NCI-H526 (cell line): Measurements from ENCODE around the gene GAMT.

ENCODE experiments used
- DNase-seq, 2 experiments: peaks; one replicate each; lab custom pipeline; 2025; lab: John Stamatoyannopoulos, UW

The GAMT gene

DNA sequence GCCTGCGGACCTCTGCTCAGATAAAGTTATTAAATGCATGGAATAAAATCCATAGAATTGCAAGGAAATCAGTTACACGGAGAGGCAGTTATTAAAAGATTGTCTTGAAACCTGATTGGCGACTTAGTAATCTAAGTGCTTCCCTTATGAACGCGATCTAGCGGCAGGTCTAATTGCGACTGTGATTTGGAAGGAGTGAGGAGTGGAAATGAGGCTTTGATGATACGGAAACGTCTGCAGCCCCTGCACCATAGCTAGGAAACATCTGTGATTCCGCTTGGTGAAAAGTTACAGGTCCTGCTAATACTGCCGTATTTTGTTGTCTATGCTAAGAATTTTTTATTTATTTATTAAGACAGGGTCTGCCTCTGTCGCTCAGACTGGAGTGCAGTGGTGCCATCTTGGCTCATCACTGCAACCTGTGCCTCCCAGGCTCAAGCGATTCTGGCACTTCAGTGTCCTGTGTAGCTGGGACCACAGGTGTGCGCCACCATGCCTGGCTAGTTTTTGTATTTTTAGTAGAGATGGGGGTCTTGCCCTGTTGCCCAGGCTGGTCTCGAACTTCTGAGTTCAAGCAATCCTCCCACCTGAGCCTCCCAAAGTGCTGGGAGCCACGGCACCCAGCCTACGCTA lies 16.7 kb downstream of the GAMT start:
- no peak for DNase-seq

DNA sequence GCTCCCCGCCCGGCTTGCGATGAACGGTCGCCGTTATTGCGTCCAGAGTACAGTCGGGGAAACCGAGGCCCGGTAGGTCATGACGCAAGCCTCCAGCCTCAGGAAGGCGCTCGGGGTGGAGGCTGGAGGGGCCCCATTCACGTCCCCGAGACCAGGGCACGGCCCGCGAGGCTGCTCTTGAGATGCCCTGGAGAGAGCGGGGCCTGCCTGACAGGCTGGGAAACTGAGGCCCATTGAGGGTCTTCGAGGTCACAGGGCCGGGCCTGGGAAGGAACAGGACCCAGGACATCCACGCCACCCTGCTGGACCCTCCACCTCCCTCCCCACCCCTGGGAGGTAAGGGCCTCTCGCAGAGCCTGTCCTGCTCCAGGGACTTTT lies 17.3 kb downstream of the GAMT start:
- no peak for DNase-seq

DNA sequence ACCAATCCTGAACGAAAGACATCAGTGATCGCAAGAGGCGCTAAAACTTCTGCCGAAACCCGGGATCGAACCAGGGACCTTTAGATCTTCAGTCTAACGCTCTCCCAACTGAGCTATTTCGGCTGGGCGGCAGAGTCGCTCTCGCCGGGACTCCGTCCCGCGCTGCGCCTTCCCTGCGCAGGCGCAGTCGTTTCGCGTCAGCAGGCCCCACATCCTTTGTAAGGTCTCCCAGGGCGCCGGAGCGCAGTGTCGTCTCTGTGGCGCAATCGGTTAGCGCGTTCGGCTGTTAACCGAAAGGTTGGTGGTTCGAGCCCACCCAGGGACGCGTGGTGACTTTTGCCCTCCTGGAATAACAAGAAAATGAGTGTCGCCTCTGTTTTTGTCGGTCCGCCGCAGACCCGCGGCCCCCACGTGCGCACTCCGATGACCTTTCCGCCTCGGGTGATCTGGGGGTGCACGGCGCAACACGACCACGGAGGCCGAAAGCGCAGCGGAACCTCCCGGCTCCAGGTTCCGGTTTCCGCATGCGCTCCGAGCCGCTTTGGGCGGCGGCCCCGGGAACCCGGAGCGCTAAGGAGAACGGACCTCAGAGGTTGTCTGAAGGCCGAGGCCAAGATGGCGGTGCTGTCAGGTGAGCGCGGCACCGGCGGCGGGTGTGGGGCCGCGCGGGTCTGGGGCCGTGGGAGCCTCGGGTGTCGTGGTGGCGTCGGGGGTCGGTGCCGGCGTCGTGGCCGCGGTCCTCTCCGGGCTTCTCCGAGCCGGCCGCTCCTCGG lies 17.8 kb downstream of the GAMT start, which contains the start of gene NDUFS7:
Gene NDUFS7 (plus strand): TSS at position 596 of the 773 bp plus-strand sequence. CDS start 20 bp downstream, at position 616.
- DNase-seq, result peak; percentile 71 to 88

DNA sequence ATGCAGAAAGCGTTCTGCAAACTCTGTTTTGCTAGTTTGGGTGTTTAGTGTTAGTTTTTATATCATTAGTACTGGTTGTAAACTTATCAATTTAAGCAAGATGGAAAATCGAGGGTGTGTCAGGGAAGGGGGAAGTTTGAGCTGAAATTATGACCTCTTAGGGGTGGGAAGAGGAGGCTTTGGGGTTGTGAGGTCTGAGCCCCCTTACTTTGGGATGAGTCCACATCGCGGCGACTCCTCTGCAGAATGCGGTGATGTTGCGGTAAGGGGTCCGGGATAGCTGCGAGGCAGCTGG lies 18.4 kb downstream of the GAMT start:
- no peak for DNase-seq

DNA sequence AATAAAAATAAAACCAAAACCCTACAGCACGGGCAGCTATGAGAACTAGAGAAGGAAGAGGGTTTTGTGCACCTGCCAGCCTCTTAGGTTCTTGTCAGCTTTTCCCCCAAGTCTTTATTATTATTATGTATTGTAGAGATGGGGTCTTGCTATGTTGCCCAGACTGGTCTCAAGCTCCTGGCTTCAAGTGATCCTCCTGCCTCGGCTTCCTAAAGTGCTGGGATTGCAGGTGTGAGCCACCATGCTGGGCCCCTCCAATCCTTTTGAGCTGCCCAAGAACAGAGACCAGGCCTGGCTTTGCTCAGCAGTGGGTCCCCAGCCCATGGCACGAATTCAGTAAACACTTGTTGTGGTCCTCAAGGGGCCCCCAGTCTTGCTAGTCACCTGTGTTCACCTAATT lies 19.1 kb downstream of the GAMT start:
- no peak for DNase-seq

DNA sequence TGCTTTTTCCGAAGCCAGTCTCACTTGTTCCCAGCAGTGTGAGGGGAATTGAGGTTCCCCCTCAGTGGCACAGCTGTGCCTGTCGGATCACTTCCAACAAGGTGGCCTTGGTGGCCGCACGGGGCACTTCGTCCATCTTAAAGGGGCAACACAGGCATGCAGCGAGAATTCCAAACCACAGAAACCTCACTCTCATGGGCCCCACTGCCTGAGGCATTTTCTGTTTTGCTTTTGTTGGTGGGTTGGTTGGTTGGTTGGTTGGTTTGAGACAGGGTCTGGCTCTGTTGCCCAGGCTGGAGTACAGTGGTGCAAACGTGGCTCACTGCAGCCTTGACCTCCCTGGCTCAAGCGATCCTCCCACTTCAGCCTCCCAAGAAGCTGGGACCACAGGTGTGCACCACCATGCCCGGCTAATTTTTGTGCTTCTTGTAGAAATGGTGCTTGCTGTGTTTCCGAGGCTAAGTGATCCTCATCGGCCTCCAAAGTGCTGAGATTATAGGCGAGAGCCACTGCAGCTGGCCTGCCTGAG lies 21.3 kb downstream of the GAMT start:
- no peak for DNase-seq

DNA sequence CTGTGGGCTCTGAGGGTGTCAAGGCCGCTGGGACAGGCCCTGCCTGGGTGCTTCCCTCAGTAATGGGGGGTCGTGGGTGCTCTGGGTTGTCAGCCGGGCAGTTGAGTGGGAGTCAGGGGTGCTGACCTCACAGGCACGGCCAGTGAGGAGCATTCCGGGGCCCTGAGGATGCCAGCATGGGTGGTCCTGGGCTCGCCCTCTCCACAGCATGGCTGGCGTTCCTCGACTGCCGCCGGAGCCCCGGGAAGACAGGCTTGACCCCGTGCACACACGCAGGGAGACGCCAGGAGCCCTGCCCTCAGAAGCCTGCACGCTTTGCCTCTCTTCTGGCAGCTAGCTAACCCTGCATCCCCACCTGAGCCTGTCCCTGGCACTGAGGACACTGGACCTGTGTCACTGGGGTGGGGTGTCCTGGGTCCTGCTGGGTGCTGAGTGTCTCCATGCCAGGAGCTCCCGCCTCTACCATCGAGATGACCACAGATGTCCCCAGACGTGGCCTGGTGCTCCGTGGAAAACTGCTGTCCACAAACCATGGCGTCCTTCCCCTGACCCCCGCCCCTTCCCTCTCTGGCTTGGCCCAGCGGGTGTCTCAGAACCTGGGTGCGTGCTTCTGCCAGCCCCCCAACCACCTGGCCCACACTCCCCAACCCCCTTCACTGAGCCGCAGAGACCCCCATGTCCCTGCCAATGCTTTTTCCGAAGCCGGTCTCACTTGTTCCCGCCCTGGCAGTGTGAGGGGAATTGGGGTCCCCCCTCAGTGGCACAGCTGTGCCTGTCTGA lies 22.0 kb downstream of the GAMT start:
- no peak for DNase-seq

DNA sequence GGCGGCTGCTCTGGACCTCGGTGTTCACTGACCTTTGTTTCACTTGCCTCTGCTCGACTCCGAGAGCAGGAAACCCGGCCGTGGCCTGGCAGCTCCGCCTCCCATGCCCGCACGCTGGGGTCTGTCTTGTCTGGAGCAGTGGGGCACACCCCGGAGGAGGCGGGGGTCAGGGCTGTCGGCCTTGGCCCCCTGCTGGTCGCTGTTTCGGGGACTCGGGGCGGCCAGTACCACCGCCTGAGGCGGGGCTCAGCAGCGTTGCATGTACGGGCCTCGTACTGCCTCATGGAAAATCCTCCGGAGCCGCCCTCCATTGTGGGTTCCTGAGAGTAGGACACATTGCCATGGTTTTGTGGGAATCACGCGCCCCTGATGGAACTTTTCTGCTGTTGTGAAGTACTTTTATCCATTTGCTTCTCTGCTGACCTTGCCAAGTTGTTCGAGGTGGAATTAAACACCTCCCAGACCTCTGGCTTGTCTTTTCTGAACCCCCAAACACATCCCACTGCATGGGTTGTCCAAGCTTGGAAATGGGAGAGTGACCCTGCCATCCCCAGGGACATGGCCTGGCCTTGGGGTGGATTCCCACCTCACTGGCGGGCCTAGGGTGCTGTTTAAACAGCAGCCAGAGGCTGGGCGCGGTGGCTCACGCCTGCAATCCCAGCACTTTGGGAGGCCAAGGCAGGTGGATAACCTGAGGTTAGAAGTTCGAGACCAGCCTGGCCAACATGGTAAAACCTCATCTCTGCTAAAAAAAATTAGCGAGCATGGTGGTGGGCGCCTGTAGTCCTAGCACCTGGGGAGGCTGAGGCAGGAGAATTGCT lies 23.2 kb downstream of the GAMT start:
- DNase-seq, result no peak

DNA sequence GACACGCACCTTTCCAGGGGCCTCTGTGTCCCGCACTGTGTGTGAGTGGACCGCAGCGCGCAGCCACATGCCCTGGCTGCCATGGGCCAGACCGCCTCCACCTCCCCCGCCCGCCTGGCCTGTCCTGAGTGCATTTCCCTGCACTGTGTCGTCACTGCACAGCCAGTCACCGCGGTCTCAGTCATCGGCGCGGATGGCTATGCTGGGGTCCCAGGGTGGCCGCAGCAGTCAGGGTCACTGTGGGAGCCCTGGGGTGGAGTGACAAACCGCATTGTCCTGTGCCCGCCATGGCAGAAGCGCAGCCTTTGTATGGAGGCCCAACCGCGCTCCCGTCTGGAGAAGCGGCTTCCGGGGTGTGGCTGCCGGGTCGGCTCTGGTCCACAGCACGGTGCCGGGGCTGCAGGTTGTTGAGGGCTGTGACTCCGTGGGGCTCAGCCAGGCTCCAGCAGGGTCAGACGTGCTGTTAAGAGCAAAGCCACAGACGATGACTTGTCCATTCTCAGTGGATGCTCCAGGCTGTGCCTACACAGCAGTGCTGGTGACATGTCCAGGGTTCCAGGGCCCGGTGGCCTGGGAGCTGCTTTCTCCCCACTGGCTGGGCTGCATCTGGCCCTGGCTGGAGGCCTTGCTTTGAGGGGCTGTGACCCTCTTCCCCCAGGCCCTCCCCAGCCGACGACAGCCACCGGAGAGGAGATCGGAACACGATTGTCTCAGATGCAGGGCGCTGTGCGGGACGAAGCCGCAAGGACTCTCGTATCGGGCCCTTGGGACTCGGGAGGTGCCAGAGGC lies 24.0 kb downstream of the GAMT start:
- DNase-seq, result no peak

DNA sequence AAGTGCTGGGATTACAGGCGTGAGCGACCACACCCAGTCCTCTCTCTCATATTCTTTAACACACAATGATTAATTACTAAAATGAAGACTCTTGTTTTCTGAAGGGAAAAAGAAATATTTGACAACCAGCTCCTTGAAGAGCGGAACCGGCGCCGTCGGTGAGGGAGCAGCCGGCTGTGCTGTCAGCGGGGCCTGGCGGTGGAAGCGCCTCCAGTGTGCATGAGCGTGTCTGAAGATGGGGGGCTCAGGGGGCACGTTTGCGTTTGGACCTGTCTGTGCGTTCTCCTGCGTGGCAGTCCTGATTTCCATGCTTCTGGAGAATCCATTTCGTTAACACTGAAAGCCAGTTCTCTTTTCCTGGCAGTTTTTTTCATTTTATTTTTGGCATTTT lies 24.9 kb downstream of the GAMT start:
- no peak for DNase-seq

DNA sequence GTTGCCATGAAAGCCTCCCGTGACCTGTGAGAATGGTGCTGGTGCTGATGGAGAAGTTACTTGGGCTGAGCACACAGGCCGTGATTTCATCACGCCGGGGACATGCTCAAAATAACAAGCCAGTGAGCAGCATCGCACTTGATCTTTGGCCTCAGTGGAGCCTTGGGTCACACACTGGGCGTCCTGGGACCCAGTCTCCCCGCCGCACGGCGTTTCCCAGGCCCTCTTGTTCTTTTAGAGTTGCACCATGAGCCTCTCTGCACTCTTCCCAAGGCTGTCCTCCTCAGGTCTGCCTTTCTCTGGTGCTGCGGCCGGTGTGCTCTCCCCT lies 27.1 kb downstream of the GAMT start:
- DNase-seq, result no peak

DNA sequence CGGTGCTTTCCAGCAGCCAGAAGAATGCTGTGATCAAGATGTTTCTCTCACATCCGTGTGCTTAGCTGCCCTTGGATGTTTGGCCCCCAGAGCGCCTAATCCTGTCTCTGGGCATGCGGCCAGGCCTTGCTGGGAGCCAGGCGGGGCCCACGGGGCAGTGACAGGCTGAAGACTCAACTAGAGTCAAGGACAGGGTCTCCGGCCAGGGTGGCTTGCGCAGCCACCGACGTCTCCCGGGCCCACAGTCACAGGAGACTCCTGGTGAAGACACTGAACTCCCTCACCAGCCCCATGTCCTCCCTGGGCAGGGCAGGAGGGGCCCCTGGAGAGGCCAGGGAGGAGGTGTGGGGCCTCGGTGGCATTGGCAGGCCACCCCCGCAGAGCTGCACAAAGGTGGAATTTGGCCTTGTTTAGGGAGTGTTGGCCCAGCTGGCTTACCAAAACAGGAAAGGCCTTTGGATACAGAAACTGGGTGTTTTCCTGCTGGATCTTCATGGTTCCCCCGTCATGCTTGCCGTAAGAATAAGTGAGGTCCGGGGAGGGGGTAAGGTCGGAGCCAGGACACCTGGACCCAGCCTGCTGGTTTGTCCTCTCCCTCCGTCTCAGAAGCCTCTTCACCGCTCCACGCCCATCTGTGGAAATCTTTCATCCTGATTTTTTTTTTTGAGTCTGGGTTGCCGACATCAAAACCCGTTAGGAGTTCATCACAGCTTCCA lies 27.6 kb downstream of the GAMT start:
- no peak for DNase-seq

DNA sequence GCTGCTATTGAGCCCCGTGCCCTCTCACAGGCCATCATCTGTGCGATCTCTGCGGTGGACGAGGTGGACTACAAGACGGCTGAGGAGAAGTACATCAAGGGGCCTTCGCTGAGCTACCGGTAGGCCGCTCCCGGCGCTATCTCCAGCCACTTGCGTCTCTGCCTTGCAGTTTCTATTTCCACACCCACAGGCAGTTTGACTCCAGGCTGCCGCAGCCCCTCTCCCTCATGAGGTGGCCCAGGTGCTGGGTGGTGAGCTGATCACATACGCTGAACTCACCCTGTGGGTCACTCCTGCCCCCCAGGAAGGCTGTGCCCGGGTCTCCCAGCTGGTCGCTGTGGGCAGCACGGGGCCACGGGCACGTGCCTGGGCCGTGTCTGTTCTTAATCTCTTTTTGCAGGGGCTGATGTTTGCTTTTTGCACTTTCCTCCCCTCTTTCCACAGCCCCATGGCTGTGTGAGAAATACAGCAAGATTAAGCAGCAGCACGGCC lies 28.3 kb downstream of the GAMT start:
- no peak for DNase-seq

DNA sequence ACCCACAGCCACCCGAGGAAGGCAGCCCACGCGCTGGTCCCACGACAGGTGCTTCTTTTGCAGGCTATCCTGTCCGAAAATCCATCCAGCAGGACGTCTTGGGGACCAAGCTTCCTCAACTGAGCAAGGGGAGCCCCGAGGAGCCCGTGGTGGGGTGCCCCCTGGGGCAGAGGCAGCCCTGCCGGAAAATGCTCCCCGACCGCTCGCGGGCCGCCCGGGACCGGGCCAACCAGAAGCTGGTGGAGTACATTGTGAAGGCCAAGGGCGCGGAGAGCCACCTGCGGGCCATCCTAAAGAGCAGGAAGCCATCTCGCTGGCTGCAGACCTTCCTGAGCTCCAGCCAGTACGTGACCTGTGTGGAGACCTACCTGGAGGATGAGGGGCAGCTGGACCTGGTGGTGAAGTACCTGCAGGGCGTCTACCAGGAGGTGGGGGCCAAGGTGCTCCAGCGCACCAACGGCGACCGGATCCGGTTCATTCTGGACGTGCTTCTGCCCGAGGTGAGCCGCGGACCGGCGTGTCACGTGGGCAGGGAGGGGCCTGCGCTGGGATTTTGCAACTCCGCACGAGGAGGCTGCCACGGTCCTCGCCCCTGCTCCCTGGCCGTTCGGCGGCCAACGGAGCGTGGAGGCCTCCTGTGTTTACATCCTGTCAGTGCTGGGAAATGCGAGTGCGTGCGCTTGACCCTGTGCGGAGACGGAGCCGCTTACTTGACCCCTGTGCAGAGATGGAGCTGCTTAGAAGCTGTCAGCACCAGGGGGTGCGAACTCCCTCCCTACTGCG lies 30.6 kb downstream of the GAMT start:
- peak in 1 of 2 experiments; percentile 56 for DNase-seq

DNA sequence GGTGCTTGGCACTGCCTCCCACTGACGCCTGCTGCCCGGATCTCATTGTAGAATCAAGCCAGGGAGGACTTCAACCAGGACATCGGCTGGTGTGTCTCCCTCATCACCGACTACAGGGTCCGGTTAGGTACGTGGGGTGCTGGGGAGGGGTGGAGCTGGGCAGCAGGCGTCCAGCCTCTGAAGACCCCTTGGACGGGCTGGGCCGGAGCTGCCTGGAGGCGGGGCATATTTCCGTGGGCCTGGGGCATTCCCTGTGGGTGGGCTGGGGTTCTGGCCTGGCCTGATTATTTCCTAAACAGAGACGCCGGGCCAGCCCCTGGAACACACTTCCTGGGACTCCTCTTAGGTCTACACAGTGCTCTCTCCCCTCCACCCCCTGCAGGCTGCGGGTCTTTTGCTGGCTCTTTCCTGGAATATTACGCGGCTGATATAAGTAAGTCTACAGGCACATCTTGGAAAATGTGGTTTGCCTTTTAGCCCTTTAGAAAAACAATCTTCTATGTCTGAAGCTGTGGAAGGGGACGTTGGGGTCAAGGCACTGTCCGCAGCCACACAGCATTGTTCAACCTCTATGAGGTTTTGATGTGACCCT lies 32.0 kb downstream of the GAMT start:
- no peak for DNase-seq

DNA sequence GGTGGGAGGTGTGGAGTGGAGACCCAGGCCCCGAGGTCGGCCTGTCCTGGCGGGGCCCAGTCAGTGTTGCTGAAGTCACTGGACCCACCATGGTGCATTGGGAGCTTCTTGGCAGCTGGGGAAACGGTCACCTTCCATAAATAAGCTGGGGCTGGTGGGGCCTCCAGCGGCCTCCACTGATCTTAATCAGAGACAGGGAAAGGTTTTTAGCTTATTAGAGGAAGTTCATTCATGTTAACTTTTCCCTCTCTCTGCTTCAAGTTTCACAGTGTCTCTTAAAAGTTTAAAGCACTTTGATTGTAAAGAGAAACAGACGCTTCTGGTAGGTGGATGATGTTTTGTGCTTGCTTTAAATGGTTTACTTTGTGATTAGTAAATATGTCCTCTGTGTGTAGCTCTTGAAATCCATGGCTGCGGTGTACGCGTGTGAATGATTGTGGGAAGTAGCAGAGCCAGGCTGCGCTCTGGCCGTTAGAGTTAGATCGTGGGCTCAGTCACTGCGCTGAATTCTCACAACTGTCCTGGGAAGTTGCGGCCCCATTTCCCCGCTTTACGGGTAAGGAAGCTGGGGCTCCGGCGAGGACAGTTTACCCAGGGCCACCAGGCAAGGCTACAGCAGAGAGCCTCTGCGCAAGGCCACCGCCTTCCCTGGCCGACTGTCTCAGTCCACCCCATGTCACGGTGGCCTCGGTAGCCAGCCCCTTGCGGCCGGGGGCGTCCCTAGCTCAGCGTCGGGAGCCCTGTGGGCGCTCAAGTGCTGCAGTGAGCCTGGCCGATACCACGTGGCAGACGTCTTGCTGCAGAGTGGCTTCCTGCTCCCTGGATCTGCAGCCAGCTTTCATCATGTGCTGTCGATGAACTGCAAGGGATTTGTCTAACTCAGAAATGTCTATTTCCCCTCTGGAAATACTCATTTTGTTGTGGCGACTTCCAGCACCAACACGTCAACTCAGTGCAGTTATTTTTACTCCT lies 34.2 kb downstream of the GAMT start:
- no peak for DNase-seq

DNA sequence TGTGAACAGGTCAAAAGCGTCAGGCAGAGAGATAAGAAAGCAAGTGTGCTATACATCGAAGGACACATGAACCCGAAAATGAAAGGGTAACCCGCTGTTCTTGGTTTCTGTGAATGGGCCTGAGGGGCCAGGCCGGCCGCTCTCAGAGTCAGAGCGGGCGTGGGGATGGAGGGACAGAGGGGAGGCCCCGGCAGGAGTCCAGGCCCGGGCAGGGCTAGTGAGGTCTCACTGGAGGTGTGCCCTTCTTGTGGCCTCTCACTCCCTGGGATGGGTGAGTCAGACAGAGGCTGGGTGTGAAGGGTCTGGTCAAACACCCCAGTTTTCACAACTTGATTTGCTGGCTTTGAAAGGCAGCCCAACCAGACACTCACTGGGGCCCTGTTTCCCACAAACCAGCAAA lies 35.0 kb downstream of the GAMT start:
- DNase-seq, result no peak
